H1 (cell line): ENCODE data around the gene TLE4. TPM values are rescaled to one million over a fixed set of nuclear protein-coding genes. Genes with fewer than 3 reads are reported as not detected.

Experiments used
- CTCF ChIA-PET: fragments of 300-600 bp; sonication (Branson Sonifier 250); formaldehyde crosslinking; loops from one replicate; lab custom pipeline; 2021; ENCODE audit not compliant: partially characterized antibody; lab: Charles Lee
- POLR2A ChIA-PET: fragments of 300-600 bp; sonication (Branson Sonifier 250); formaldehyde crosslinking; loops from one replicate; lab custom pipeline; 2021; ENCODE audit warnings: inconsistent platforms; ENCODE audit not compliant: partially characterized antibody; lab: Charles Lee
- DNase-seq, 2 experiments: peaks; one replicate each; pipeline versions ENCODE4 v3.0.0 to v3.0.0-alpha.2; 2010 to 2022; ENCODE audit warnings: low spot score in 2 of 2, low read depth in 1 of 2, mixed read lengths in 1 of 2
- FAIRE-seq: peaks from 2 replicates; lab custom pipeline; 2011; peaks lifted over from hg19 to GRCh38; lab: Jason Lieb, UNC
- H2AFZ ChIP-seq: 2 replicates; pipeline ENCODE4 v1.8.1; 2012; ENCODE audit warnings: low read length, inconsistent platforms
- H2AK5ac ChIP-seq: 2 replicates; pipeline ENCODE4 v1.6.1; 2013; ENCODE audit warnings: low read depth, low read length
- H2BK120ac ChIP-seq: replicated peaks from 2 replicates; pipeline ENCODE3; 2013; ENCODE audit warnings: low read depth, low read length, inconsistent platforms
- H2BK12ac ChIP-seq: 2 replicates; pipeline ENCODE4 v1.6.1; 2013; ENCODE audit warnings: low read depth, low read length
- H2BK15ac ChIP-seq: 2 replicates; pipeline ENCODE4 v1.6.1; 2013; ENCODE audit warnings: low read length
- H2BK20ac ChIP-seq: 2 replicates; pipeline ENCODE4 v1.6.1; 2013; ENCODE audit warnings: low read length
- H2BK5ac ChIP-seq: 2 replicates; pipeline ENCODE4 v1.6.1; 2013; ENCODE audit warnings: low read depth, low read length
- H3K14ac ChIP-seq: 2 replicates; pipeline ENCODE4 v1.6.1; 2013; ENCODE audit warnings: inconsistent platforms; ENCODE audit not compliant: insufficient read length
- H3K18ac ChIP-seq: 2 replicates; pipeline ENCODE4 v1.6.1; 2013; ENCODE audit warnings: low read length; ENCODE audit errors: extremely low read depth
- H3K23ac ChIP-seq: 2 replicates; pipeline ENCODE4 v1.6.1; 2013; ENCODE audit warnings: inconsistent platforms; ENCODE audit not compliant: insufficient read length
- H3K23me2 ChIP-seq: 2 replicates; pipeline ENCODE4 v1.6.1; 2013; ENCODE audit warnings: low read depth, low read length
- H3K27ac ChIP-seq: 2 replicates; pipeline ENCODE4 v1.6.1; 2011; ENCODE audit warnings: low read depth, low read length, inconsistent platforms
- H3K27me3 ChIP-seq, 4 experiments: replicated peaks in 1 of 4; 1 replicate in 1 of 4; 2 replicates in 3 of 4; pipeline versions ENCODE4 v1.6.1 to v1.8.1; 2011 to 2013; ENCODE audit warnings: low read length in 3 of 4, mild to moderate bottlenecking in 3 of 4, inconsistent platforms in 2 of 4, mixed read lengths in 2 of 4, moderate library complexity in 1 of 4; ENCODE audit not compliant: control insufficient read depth in 3 of 4, insufficient read depth in 3 of 4; ENCODE audit errors: extremely low read depth in 1 of 4
- H3K36me3 ChIP-seq, 4 experiments: 2 replicates each; pipeline versions ENCODE4 v1.6.1 to v1.8.1; 2011 to 2013; ENCODE audit warnings: mild to moderate bottlenecking in 4 of 4, low read length in 3 of 4, moderate library complexity in 2 of 4, control low read depth in 1 of 4, inconsistent platforms in 1 of 4; ENCODE audit not compliant: insufficient read depth in 4 of 4, control insufficient read depth in 2 of 4
- H3K4ac ChIP-seq: replicated peaks from 2 replicates; pipeline ENCODE3; 2013; ENCODE audit warnings: low read length, low read depth, mixed read lengths, inconsistent platforms; ENCODE audit not compliant: insufficient read length
- H3K4me1 ChIP-seq, 4 experiments: replicated peaks in 1 of 4; 1 replicate in 1 of 4; 2 replicates in 3 of 4; pipeline versions ENCODE4 v1.6.1 to v1.8.1; 2011 to 2013; ENCODE audit warnings: low read length in 3 of 4, inconsistent platforms in 2 of 4, mixed read lengths in 1 of 4; ENCODE audit not compliant: insufficient read depth in 4 of 4, control insufficient read depth in 3 of 4
- H3K4me2 ChIP-seq, 2 experiments: 2 replicates each; pipeline versions ENCODE4 v1.6.1 to v1.8.1; 2011 to 2013; ENCODE audit warnings: low read depth in 2 of 2, low read length in 2 of 2, control low read depth in 1 of 2, inconsistent platforms in 1 of 2, mild to moderate bottlenecking in 1 of 2; ENCODE audit not compliant: insufficient read depth in 1 of 2
- H3K4me3 ChIP-seq, 4 experiments: fragments of 200-600, 300-600 bp in 1 of 4; sonication (generic), shearing (Covaris generic), sonication (Bioruptor Twin) in 1 of 4; 2 replicates each; pipeline versions ENCODE4 v1.5.1 to v1.8.1; 2011 to 2016; ENCODE audit warnings: low read length in 4 of 4, low read depth in 3 of 4, control low read depth in 2 of 4, inconsistent platforms in 2 of 4, mild to moderate bottlenecking in 2 of 4, mixed read lengths in 1 of 4, moderate library complexity in 1 of 4; ENCODE audit not compliant: insufficient read depth in 2 of 4; ENCODE audit errors: extremely low read depth in 1 of 4
- H3K56ac ChIP-seq: replicated peaks from 2 replicates; pipeline ENCODE3; 2013; ENCODE audit warnings: low read depth, mild to moderate bottlenecking, mixed read lengths, low read length, inconsistent platforms; ENCODE audit not compliant: insufficient read length
- H3K79me1 ChIP-seq: 2 replicates; pipeline ENCODE4 v1.6.1; 2013; ENCODE audit warnings: low read depth, low read length, control low read depth
- H3K79me2 ChIP-seq, 2 experiments: 2 replicates each; pipeline versions ENCODE4 v1.6.1 to v1.8.1; 2012 to 2013; ENCODE audit warnings: low read length in 2 of 2, mild to moderate bottlenecking in 2 of 2, inconsistent platforms in 1 of 2; ENCODE audit not compliant: insufficient read depth in 2 of 2, control insufficient read depth in 1 of 2
- H3K9ac ChIP-seq, 4 experiments: replicated peaks in 1 of 4; 1 replicate in 1 of 4; 2 replicates in 3 of 4; pipeline versions ENCODE4 v1.6.1 to v1.8.1; 2011 to 2013; ENCODE audit warnings: low read depth in 3 of 4, low read length in 3 of 4, control low read depth in 2 of 4, mild to moderate bottlenecking in 2 of 4, moderate library complexity in 2 of 4, inconsistent platforms in 1 of 4; ENCODE audit errors: extremely low read depth in 1 of 4
- H3K9me3 ChIP-seq, 2 experiments: 2 replicates each; pipeline versions ENCODE4 v1.6.1 to v1.8.1; 2012 to 2013; ENCODE audit warnings: mild to moderate bottlenecking in 2 of 2, moderate library complexity in 2 of 2, control low read depth in 1 of 2, inconsistent platforms in 1 of 2, low read depth in 1 of 2, low read length in 1 of 2, mixed read lengths in 1 of 2; ENCODE audit not compliant: insufficient read depth in 2 of 2
- H4K20me1 ChIP-seq, 2 experiments: replicated peaks in 1 of 2; 2 replicates each; pipeline versions ENCODE3 to v1.8.1; 2011 to 2013; ENCODE audit warnings: inconsistent platforms in 2 of 2, low read length in 2 of 2, mild to moderate bottlenecking in 1 of 2; ENCODE audit not compliant: insufficient read depth in 2 of 2, control insufficient read depth in 1 of 2
- H4K5ac ChIP-seq: 2 replicates; pipeline ENCODE4 v1.6.1; 2013; ENCODE audit warnings: low read length, low read depth, mixed read lengths, inconsistent platforms; ENCODE audit not compliant: insufficient read length
- H4K8ac ChIP-seq: 2 replicates; pipeline ENCODE4 v1.8.0; 2013; ENCODE audit warnings: mild to moderate bottlenecking, moderate library complexity, low read length, inconsistent platforms; ENCODE audit not compliant: insufficient read depth; ENCODE audit errors: extremely low read depth
- H4K91ac ChIP-seq: replicated peaks from 2 replicates; pipeline ENCODE3; 2013; ENCODE audit warnings: low read length, mixed read lengths, inconsistent platforms; ENCODE audit not compliant: insufficient read length
- CHD2 ChIP-seq: IDR thresholded peaks from 2 replicates; pipeline ENCODE4 v1.6.1; 2012; ENCODE audit warnings: low read length, improper control_type of control experiment
- CREB1 ChIP-seq: IDR thresholded peaks from 2 replicates; pipeline ENCODE4 v1.6.1; 2012; ENCODE audit warnings: inconsistent platforms
- FOSL1 ChIP-seq: IDR thresholded peaks from 2 replicates; pipeline ENCODE4 v1.6.1; 2011; ENCODE audit warnings: mild to moderate bottlenecking, low read depth, low read length, moderate library complexity; ENCODE audit not compliant: insufficient read depth
- KDM5A ChIP-seq: fragments of 200-600 bp; IDR thresholded peaks from 2 replicates; pipeline ENCODE4 v1.7.1; 2012; ENCODE audit warnings: mild to moderate bottlenecking, low read length, inconsistent platforms, mixed read lengths
- POLR2AphosphoS5 ChIP-seq: IDR thresholded peaks from 2 replicates; pipeline ENCODE4 v1.6.1; 2011; ENCODE audit warnings: low read depth, low read length
- SIX5 ChIP-seq: IDR thresholded peaks from 2 replicates; pipeline ENCODE4 v1.6.1; 2011; ENCODE audit warnings: mild to moderate bottlenecking, low read depth, low read length
- whole genome bisulfite sequencing, 2 experiments: shearing (Covaris generic) in 1 of 2; methylation state at CpG; one replicate each; pipeline versions ENCODE4 v1.1.6 to v1.1.7; 2013 to 2015; ENCODE audit warnings: low lambda C conversion rate in 2 of 2, mixed read lengths in 2 of 2, inconsistent platforms in 1 of 2, low coverage in 1 of 2, missing lambda C conversion rate in 1 of 2; ENCODE audit not compliant: insufficient replicate concordance in 2 of 2, insufficient coverage in 1 of 2, insufficient read length in 1 of 2; ENCODE audit errors: extremely low coverage in 1 of 2, missing lambda C conversion rate in 1 of 2; 5-methylcytosine and 5-hydroxymethylcytosine counted together
- polyA plus RNA-seq, 7 experiments: library from polyadenylated mRNA; depleted of rRNA in 3 of 7; stranded (reverse) in 5 of 7; unstranded in 2 of 7; fragments of >200 nt in 5 of 7; fragments of 200-250 nt in 2 of 7; gene quantifications; 1 replicate in 5 of 7; 2 replicates in 1 of 7; 4 replicates in 1 of 7; pipeline versions ENCODE4 v1.2.1 to v1.2.3, GENCODE V29; 2011 to 2013; ENCODE audit warnings: missing spikeins in 2 of 7, mixed read lengths in 2 of 7
- total RNA-seq: library from RNA; stranded (reverse); fragmentation: NEBNext Ultra II Directional; extraction: Animal tissue kit (Norgen Biotek cat#: 25700); gene quantifications from 2 replicates; pipeline ENCODE4 v1.2.1, GENCODE V29; 2021

TLE4 gene
- total and polyA plus RNA-seq, 2 of the 8 experiments (the other 6 are each of a cell fraction or from before 2014, with no cell fraction given), result 32.4 to 36.9 TPM

DNA sequence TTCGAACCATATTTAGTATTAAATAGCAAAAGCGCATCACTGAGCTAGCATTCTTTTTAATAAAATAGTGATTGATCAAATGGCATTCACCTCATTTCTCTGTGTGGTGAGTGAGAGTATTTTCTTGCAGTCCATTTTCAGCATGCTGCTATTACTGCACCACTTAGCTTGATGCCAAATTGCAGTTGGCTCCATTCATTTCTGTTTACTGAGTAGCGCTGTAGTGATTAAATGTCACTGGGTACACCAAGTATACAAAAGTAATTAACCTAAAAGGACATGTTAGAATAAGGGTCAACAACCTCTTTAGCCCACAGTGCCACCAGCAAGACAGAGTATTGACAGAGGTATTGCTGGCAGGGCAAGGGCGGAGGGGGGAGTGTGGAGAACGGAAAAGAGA, 122.0 kb downstream of the TLE4 start:
- H3K27ac ChIP-seq, result no peak overlapping the region
- H3K79me1 ChIP-seq, result no peaks in the 10 kb centered on the region
- H3K23ac ChIP-seq, result no peak overlapping the region
- H3K4me3 ChIP-seq, result peak overlapping the region in 1 of 4 experiments; percentile 35; a peak in 1 of 8 replicates
- H2BK12ac ChIP-seq, result peak overlapping the region; percentile 60; the same call in 1 of the 2 replicates
- no peak for TF ChIP-seq CHD2
- TF ChIP-seq KDM5A, result no peak
- no peak for TF ChIP-seq SIX5
- TF ChIP-seq CREB1, result no peak
- no peak for TF ChIP-seq POLR2AphosphoS5
- no peak for TF ChIP-seq FOSL1
- 69% methylated on average over 5 of the region's 5 CpGs; no CpG with 5 or more reads in 1 of the 2 experiments for WGBS, 2 experiments
- H4K5ac ChIP-seq, result no peak overlapping the region
- no peak overlapping the region for H4K8ac ChIP-seq
- H3K9me3 ChIP-seq, result no peaks in the 10 kb centered on the region
- no peak overlapping the region for H3K56ac ChIP-seq
- peaks cover 7 to 34% (median 26%) of the 10 kb centered on the region in 4 experiments; a peak in 6 of 7 replicates for H3K4me1 ChIP-seq
- H3K79me2 ChIP-seq, result peaks cover 0 to 14% of the 10 kb centered on the region in 2 experiments; a peak in 1 of 4 replicates
- H2AFZ ChIP-seq, result no peak overlapping the region
- FAIRE-seq (no peak), DNase-seq (no peak)
- H2BK15ac ChIP-seq, result no peak overlapping the region
- H3K9ac ChIP-seq, result no peak overlapping the region
- no peaks in the 10 kb centered on the region for H3K27me3 ChIP-seq
- ChIA-PET POLR2A (interaction anchor here (1.3 to 2.3 kb wide), 3 partner anchors 9 to 122 kb away, joined by 3 to 14 read pairs (median 4); partner anchors contain the start of gene TLE4), CTCF (interaction anchor here (0.8 to 1.0 kb wide), 2 partner anchors 16 to 22 kb away, joined by 3 read pairs; no protein-coding TSS in a partner anchor)
- peak overlapping the region; percentile 4; the same call in 1 of the 2 replicates for H3K18ac ChIP-seq
- no peak overlapping the region for H3K4ac ChIP-seq
- no peak overlapping the region for H2BK20ac ChIP-seq
- no peak overlapping the region for H2BK120ac ChIP-seq
- H3K4me2 ChIP-seq, result peak overlapping the region in 1 of 2 experiments; percentile 58; a peak in 1 of 4 replicates
- H3K23me2 ChIP-seq, result no peaks in the 10 kb centered on the region
- no peak overlapping the region for H2AK5ac ChIP-seq
- H4K20me1 ChIP-seq, result peaks cover 0 to 3% of the 10 kb centered on the region in 2 experiments
- no peak overlapping the region for H3K14ac ChIP-seq
- no peak overlapping the region for H4K91ac ChIP-seq
- H3K36me3 ChIP-seq, result no peaks in the 10 kb centered on the region
- H2BK5ac ChIP-seq, result no peak overlapping the region
